ENCODE results near the gene CHMP1A.

DNA sequence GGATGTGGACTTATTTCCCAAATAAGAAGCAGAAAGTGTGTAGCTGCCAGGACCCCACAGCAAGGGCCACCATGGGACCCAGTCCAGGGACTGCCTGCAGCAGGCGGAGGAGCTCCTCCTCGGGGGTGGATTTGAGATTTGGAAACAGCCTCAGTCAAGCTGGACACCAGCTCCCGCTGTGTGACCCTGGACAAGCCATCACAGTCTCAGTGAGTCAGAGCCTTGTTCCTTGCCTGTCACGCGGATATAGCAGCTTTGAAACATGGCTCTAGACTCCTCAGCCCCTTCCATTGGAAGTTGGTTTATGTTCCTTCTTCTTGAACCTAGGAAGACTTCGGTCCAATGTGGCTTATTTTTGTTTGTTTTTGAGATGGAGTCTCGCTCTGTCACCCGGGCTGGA, 56.6 kb downstream of the CHMP1A start:
- TF ChIP-seq, protein P1, sequence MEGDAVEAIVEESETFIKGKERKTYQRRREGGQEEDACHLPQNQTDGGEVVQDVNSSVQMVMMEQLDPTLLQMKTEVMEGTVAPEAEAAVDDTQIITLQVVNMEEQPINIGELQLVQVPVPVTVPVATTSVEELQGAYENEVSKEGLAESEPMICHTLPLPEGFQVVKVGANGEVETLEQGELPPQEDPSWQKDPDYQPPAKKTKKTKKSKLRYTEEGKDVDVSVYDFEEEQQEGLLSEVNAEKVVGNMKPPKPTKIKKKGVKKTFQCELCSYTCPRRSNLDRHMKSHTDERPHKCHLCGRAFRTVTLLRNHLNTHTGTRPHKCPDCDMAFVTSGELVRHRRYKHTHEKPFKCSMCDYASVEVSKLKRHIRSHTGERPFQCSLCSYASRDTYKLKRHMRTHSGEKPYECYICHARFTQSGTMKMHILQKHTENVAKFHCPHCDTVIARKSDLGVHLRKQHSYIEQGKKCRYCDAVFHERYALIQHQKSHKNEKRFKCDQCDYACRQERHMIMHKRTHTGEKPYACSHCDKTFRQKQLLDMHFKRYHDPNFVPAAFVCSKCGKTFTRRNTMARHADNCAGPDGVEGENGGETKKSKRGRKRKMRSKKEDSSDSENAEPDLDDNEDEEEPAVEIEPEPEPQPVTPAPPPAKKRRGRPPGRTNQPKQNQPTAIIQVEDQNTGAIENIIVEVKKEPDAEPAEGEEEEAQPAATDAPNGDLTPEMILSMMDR (IDR thresholded peaks at IDR 0.05), result no peak
- no peak for TF ChIP-seq HDAC2 (IDR thresholded peaks at IDR 0.05)

Data from A549 (cell line).